Measurements from ENCODE around the gene RNF43. TPM values are rescaled to one million over a fixed set of nuclear protein-coding genes. Genes with fewer than 3 reads are reported as not detected.

RNF43 gene
- total and polyA plus RNA-seq, 3 donors from 2014 or later, result 9.7 to 22.7 (median 15.6) TPM

GRCh38 chr17:58427807-58428206 lies 10.5 kb upstream of the RNF43 start:
- intact Hi-C loops (cut with DNase I; ENCODE audit: low total_unique reads), result no loop called here
- Histone ChIP-seq H3K27ac (no peak overlapping the region), H3K4me3 (no peak overlapping the region), H3K4me1 (no peaks in the 10 kb centered on the region), H3K9me3 (no peaks in the 10 kb centered on the region), H3K27me3 (no peaks in the 10 kb centered on the region), H3K36me3 (ENCODE audit: low read depth, missing control alignments) (no peaks in the 10 kb centered on the region)
- WGBS, 2 donors, result 90 to 93% methylated on average over 3 of the region's 3 CpGs
- TF ChIP-seq CTCF (IDR thresholded peaks at IDR 0.05), result no peak
- no peak for TF ChIP-seq POLR2A (IDR thresholded peaks at IDR 0.05)
- DNase-seq, result no peak

DNA sequence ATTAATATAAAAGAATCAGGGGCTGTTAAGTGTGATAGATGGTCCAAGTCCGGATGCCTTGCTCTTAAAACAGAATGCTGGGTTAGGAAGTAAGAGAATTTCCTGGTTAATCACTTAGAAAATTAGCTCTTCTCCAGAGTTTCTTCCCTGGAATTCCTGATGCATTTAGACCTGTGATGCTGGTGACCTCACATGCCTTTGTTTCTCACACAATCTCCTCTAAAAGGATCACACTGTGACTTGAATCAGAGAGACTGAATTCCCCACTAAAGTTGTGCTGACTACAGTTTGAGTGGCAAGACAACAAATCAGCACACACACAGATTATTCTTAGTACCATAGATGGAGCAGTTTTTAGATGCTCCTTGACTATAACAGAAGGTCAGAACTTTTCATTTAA lies 4.4 kb upstream of the RNF43 start:
- no peaks in the 10 kb centered on the region for H3K4me1 ChIP-seq
- no peak overlapping the region for H3K4me3 ChIP-seq
- no peaks in the 10 kb centered on the region for H3K36me3 ChIP-seq (ENCODE audit: low read depth, missing control alignments)
- no peak for DNase-seq
- no peaks in the 10 kb centered on the region for H3K9me3 ChIP-seq
- TF ChIP-seq POLR2A (IDR thresholded peaks at IDR 0.05), result no peak
- no peak for TF ChIP-seq CTCF (IDR thresholded peaks at IDR 0.05)
- 66 to 77% methylated on average over 1 of the region's 1 CpG for WGBS, 2 donors
- no peak overlapping the region for H3K27ac ChIP-seq
- intact Hi-C loops (cut with DNase I; ENCODE audit: low total_unique reads), result no loop called here
- no peaks in the 10 kb centered on the region for H3K27me3 ChIP-seq

GRCh38 chr17:58420827-58421226 lies 3.5 kb upstream of the RNF43 start:
- Histone ChIP-seq H3K4me3 (no peak overlapping the region), H3K27me3 (no peaks in the 10 kb centered on the region), H3K4me1 (no peaks in the 10 kb centered on the region), H3K27ac (no peak overlapping the region), H3K36me3 (ENCODE audit: low read depth, missing control alignments) (no peaks in the 10 kb centered on the region), H3K9me3 (no peaks in the 10 kb centered on the region)
- no peak for DNase-seq
- TF ChIP-seq POLR2A (IDR thresholded peaks at IDR 0.05) (no peak), CTCF (IDR thresholded peaks at IDR 0.05) (no peak)
- intact Hi-C loops (cut with DNase I; ENCODE audit: low total_unique reads), result no loop called here
- WGBS, 2 donors, result 63 to 69% methylated on average over 2 of the region's 2 CpGs

DNA sequence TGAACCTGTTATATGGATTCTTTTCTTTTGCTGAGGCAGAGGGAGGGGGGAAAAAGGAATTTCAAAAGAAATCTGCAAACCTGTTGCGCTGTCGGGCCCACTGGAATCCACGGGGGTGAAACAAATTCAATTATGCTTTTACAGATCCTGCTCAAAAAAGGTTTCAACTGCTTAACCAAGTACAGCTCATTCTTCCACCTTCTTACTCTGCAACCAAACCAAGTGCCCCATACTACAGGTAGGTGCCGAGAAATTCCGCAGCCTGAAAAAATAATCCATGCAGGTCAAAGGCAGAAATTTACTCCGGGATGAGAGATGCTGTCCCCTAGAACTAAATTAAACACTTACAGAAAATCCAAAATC lies 416 bp downstream of the RNF43 start:
- Histone ChIP-seq H3K27me3 (no peaks in the 10 kb centered on the region), H3K4me1 (no peaks in the 10 kb centered on the region), H3K4me3 (peak overlapping the region in 1 of 2 donors; percentile 53), H3K27ac (peak overlapping the region; percentile 69 to 75), H3K36me3 (ENCODE audit: low read depth, missing control alignments) (no peaks in the 10 kb centered on the region), H3K9me3 (no peaks in the 10 kb centered on the region)
- intact Hi-C loops (cut with DNase I; ENCODE audit: low total_unique reads), result no loop called here
- no peak for DNase-seq
- TF ChIP-seq POLR2A (IDR thresholded peaks at IDR 0.05) (no peak), CTCF (IDR thresholded peaks at IDR 0.05) (no peak)
- 32 to 41% methylated on average over 6 of the region's 6 CpGs for WGBS, 2 donors

DNA sequence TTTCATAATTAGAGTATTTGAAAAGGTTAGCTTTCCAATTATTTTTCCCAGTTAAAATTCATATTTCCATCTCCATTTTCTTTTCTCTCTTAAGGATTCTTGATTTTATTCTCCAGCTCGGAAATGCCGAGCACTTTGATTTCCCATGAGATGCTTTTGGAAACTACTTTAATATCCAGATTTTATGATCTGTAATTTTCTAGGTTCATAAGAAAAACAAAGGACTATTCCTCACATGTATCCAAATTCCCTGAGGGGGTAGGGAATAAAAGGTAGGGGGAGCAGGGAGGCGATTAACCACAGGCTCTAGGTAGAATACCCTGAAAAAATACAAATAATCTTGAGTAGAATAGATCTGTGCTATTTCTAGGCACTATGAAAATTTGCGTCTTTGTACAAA lies 938 bp downstream of the RNF43 start:
- H3K27me3 ChIP-seq, result no peaks in the 10 kb centered on the region
- peak overlapping the region in 1 of 2 donors; percentile 53 for H3K4me3 ChIP-seq
- intact Hi-C loops (cut with DNase I; ENCODE audit: low total_unique reads), result no loop called here
- WGBS, 2 donors, result 53 to 58% methylated on average over 4 of the region's 4 CpGs
- no peaks in the 10 kb centered on the region for H3K9me3 ChIP-seq
- H3K4me1 ChIP-seq, result no peaks in the 10 kb centered on the region
- H3K27ac ChIP-seq, result peak overlapping the region; percentile 69 to 75
- no peaks in the 10 kb centered on the region for H3K36me3 ChIP-seq (ENCODE audit: low read depth, missing control alignments)
- TF ChIP-seq POLR2A (IDR thresholded peaks at IDR 0.05) (no peak), CTCF (IDR thresholded peaks at IDR 0.05) (no peak)
- no peak for DNase-seq
